GM19324 (cell line): ENCODE data around the gene MAB21L3.
"Not testable (repeated sequence)": the region's sequence is repeated elsewhere in the genome, so short reads cannot be mapped to it uniquely, and the experiment has no call there.

Experiments
- ATAC-seq: cut with Tn5 transposase; IDR thresholded peaks from one replicate; pipeline ENCODE4 v1.9.1; 2021; ENCODE audit warnings: mild to moderate bottlenecking, moderate library complexity; ENCODE audit not compliant: unreplicated experiment, low FRiP score

MAB21L3 gene

DNA sequence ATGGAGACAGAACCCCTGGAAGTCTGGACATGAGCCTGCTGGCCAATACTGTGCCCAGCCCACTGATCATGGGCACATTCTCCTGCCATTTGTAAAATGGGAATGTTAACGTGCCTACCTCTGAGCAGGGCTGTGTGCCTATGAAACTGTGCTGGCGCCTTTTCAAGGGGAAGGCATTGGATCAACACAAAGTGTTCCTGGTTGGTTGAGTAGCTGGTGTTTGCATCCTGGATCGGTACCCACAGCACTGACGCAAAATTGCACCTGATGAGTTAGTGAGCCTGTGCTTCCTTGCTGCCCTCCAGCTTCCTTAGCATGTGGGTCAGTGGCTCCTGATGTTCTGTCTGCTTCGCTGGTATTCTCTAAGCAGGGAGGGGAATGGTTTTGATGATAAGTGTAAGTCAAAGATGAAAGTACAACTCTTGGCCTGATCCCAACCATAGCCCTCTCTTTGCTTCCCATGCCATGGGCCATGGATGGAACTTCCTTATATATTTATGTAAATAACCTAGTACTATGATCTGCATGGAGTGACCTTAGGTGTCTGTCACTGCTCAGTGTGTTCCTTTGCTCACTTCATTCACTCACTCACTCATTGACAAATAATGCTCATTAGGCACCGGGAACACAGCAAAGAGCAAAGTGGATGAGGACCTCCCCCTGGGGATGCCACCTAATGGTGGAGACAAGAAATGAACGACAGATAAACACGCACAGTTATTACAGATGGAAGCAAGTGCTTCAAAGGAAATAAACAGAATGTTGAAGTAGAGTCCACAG is 22.7 kb downstream of the MAB21L3 start:
- ATAC-seq: no peak

DNA sequence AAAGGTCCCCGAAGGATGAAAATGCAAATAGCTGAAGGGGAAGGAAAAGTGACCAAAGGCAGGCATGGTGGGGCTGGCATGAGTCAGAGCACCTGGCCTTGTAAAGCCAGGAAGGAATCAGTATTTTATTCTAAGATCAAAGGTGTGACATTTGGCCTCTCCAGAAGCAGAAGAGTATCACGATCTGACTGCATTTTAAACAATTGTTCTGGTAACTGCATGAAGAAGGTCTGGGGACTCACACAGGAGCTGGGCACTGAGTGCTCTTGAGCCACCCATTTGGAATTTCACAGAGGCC is 23.2 kb downstream of the MAB21L3 start:
- no peak for ATAC-seq

DNA sequence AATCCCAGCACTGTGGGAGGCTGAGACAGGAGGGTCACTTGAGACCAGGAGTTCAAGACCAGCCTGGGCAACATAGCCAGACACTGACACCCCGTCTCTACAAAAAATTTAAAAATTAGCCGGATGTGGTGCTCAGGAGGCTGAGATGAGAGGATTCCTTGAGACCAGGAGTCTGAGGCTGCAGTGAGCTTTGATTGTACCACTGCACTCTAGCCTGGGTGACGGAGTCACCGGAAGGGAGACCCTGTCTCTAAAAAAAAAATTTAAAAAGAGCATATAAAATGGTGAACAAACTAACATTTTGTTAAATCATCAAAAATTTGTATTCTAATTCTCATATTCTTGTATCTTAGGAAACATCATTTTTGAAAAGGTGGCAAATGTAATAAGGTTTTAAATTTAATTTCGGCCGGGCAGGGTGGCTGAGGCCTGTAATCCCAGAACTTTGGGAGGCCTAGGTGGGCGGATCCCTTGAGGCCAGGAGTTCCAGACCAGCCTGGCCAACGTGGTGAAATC is 27.1 kb downstream of the MAB21L3 start:
- no peak for ATAC-seq

DNA sequence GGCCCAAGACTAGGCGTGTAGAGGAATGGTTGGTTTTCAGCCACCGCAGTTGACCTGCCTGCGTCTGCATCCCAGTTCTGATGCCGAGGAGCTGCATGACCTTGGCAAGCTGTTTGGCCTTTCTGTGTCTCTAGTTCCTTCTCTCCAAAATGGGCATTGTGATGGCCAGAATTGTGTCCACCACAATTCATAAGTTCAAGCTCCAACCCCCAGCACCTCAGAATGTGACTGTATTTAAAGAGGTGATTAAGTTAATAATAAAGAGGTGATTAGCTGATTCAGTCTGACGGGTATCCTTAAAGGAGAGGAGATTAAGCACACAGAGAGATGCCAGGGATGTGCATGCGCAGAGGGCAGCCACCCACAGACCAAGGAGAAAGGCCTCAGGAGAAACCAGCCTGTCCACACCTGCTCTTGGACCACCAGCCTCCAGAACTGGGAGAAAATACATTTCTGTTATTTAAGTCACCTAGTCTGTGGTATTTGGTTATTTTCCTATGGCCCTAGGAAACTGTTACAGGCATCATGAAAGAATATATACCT is 28.5 kb downstream of the MAB21L3 start:
- ATAC-seq: no peak

DNA sequence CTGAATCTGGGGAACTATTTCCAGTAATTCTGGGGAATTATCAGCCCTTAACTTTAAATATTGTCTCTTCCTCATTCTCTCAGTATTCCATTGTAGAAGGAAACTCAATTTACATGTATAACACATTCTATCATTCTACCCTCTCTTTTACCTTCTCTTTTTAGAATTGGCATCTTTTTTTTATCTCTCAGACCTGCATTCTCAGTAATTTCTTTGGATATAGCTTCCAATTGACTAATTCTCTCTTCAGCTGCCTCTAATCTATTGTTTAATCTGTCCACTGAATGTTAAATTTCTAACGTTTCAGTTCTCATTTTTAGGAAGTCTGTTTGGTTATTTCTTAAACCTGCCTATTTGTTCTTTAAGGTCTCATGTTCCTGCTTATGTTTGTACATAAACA is 33.0 kb downstream of the MAB21L3 start:
- no peak for ATAC-seq

DNA sequence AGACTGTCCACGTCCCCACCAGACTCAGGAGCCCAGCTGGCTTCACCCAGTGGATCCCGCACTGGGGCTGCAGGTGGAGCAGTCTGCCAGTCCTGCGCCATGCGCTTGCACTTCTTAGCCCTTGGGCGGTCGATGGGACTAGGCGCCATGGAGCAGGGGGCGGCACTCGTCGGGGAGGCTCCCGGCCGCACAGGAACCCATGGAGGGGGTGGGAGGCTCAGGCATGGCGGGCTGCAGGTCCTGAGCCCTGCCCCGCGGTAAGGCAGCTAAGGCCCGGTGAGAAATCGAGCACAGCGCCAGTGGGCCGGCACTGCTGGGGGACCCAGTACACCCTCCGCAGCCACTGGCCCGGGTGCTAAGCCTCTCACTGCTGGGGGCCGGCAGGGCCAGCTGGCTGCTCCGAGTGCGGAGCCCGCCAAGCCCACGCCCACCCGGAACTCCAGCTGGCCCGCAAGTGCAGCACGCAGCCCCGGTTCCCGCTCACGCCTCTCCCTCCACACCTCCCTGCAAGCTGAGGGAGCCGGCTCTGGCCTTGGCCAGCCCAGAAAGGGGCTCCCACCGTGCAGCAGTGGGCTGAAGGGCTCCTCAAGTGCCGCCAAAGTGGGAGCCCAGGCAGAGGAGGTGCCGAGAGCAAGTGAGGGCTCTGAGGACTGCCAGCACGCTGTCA is 35.4 kb downstream of the MAB21L3 start:
- not testable (repeated sequence) for ATAC-seq

DNA sequence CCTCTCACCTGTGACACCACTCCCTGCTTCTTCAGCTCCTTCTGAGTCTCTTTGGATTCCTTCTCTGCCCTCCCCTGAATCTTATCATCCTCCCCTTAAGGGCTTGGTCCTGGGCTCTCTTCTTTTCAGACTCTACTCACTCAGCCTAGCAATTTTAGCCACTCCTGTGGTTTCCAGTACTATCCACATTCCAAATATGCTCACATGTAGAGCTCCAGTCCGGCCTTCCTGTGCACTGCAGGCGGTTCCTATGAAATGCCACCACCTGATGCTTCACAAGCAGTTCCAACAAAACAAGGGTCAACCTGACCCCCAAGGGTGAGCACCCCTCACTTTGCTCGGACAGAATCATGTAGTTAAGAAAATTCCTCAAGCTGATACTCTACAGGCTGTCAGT is 35.9 kb downstream of the MAB21L3 start:
- ATAC-seq: no peak

DNA sequence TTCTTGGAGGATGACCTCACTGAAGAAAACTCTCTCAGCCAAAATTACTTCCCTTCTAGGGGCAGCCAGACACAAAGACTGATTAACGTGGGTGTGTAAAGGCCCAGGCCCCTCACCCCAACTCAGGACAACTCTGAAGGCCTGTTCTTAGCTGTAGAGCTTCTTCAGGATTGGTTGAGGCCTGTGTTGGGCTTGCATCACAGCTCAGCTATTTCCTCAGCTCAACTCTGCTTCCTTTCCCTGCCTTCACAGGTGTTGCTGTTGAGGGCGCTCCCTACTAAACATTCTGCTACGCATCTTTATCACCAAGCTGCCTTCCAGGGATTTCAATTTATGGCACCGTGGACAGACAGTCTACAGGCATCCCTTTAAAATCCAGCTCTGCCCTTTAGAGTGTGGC is 36.8 kb downstream of the MAB21L3 start:
- no peak for ATAC-seq

DNA sequence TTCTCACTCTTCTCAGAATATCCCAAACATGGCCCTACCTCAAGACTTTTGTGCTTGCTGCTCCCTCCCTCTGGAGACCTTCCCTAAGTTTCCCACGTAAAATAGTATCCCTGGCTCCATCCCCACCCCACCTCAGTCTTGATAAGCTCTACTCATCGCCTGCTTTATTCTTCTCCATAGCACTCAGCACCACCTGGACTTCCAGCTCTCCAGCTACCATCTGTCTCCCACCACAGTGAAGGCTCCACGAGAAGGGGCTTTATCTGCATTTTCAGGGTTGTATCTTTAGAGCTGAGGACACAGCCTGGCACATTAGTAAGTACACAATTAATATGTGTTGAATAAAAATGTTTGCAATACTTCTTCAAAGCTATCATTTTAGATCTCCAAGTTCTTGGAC is 37.8 kb downstream of the MAB21L3 start:
- ATAC-seq: no peak

DNA sequence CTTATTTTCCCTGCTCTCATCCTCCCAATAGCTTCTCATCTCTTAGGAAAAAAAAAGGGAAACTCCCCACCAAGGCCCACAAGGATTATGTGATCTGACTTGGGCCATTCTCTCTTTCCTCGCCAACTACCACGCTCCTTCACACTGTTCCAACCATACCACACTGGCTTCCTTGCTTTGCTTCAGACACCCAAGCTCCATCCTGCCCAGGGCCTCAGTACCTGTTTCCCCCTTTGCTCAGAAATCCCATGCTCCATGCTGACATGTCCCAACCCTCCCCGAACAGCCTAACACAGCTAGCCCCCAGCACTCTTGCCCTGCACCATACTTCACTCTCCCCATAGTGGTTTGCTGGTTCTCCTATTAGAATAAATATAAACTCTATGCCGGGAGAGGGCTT is 39.2 kb downstream of the MAB21L3 start:
- ATAC-seq: no peak

DNA sequence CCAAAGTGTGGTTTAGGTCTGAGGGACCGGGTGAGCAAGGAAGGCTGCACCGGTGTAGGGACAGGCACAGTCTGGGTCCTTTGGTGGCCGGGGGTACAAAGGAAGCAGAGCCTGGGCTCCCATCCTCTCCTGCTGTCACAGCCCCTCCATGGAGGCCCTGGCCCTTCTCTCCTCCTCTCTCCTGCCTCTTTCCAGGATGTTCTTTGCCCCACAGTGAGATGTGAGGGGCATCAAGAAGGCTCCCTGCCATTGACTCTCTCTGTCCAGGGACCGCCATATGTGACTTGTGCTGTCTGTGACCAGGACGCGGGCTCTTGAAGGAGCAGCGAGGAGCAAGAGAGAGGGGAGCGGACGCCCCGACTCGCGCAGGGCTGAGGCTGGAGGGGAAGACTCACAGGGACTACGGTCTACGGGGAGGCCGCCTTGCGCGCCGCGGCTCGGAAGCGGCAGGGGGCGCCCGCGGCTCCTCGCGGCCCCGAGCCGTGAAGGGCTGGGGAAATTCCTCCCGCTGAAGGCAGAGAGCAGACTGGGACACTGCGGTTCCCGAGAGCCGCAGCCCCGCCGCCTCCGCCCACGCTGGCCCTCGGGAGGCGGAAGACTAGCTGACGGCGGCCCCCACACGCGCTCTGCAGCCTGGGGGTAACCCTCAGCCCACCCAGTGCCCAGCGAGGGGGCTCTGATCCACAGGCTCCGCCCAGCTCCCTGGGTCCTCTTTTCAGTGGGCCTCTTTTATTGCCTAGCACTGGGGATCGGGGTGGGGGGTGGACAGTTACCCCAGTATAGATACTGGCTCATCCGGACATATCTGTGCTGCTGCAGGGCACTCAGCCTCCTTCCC is 40.8 kb downstream of the MAB21L3 start:
- ATAC-seq: peak; percentile 93

DNA sequence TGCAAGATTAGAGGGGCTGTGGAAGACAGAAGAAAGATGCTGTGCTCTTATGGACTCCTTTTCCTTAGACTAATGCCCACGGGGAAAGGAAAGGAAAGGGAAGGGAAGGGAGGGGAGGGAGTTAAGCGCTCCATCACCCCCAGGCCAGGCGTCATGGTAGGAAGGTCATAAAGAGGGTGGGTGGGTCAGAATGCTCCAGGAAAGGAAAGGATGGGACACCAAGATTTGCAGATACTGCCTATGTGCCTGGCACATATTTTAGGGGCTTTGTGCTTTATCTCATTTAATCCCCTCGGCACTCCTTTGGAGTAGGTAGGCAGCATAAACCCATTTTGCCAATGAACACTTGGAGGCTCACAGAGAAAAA is 41.4 kb downstream of the MAB21L3 start:
- no peak for ATAC-seq

DNA sequence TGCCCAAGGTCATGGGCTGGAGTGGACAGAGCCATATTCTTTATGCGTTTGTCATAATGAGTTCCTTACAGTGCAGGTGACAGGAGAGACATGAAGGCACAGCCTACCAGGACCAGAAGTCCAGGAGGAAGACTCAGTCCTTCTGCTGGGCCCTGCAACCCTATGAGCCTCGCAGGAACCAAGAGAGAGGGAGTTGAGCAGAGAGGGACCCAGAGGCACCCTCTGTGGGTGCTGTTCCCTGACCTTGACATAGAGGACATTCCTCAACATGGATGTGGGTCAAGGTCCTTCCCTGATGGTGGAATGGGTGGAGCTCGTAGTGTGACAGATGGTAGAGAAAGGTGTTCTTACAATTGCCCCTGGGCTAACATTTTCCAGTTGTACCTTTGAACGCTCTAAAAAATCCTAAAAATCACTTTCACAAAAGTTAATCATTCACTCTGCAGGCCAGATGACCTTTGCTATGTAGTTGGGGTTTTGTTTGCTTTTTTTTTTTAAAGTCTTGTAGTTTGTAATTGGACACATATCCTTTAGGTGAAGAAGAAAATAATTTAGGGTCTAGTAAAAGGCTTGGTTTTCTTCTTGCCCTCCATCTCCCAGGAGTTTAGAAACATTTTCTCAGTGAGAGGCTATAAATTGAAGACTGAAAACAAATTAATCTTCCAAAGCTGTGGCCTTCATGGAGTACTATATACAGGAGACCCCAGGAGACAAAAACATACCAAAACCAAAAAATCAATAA is 41.9 kb downstream of the MAB21L3 start:
- ATAC-seq: no peak

DNA sequence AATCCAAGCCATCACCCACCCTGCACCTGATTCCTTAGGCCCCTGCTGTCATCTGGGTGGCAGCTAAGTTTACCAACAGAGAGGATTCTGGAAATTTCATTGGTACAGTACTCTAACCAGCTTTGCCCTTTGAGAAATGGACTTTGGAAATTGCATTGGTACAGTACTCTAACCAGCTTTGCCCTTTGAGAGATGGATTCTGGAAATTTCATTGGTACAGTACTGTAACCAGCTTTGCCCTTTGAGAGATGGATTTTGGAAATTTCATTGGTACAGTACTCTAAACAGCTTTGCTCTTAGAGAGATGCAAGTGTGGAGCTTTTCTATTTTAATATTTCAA is 42.5 kb downstream of the MAB21L3 start:
- no peak for ATAC-seq

DNA sequence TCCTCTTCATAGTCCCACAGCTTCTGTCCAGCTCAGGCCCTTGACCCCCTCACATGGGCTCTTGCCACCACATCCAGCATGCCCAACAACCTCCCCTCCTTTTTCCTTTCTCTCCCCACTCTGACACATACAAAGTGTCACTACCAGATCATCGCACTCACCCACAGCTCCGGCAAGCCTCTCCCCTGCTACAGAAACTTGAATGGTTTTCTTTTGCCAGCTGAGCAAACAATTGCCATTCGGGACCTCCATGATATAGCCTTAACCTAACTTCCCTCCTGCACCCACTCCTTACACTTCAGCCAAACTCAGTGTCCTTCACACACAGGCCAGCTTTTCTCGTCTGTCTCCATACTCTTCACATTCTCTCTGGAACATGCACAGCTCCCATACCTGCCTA is 43.3 kb downstream of the MAB21L3 start:
- no peak for ATAC-seq

DNA sequence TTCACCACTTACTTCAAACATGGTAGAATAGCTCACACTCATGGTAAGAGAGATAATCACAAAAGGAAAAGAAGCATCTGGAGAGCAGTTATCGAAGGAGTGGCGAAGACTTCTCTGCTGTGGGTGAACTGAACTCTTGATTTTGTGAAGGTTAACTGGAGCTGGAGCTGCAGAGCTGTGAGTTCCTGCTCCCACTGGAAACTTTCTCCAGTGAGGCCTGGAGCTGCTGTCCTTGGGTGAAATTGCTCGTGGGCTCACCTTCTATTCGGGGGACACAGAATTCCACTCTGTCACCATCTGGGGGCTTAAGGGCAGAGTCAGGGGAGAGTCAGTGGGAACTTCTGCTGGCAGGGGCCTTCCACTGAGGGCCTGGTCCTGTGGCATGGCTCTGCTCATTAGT is 45.9 kb downstream of the MAB21L3 start:
- no peak for ATAC-seq

DNA sequence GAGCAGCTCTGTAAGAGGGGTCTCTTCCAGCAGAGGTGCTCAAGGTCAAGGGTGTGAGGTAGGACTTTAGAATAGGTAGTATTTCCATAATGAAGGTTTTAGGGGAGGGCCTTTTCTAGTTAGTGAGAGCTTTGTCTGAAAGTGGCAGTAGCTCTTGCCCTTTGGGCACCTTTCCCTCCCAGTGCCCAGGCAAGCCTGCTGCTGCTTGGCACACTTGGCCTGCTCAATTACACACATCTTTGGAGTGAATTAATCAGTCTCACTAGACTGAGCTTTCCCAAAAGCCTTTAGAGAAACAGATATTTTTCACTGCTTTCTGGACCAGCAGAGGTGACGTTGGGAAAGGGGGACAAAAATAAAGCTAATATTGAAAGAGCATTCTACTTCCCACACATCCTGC is 48.0 kb downstream of the MAB21L3 start:
- no peak for ATAC-seq

DNA sequence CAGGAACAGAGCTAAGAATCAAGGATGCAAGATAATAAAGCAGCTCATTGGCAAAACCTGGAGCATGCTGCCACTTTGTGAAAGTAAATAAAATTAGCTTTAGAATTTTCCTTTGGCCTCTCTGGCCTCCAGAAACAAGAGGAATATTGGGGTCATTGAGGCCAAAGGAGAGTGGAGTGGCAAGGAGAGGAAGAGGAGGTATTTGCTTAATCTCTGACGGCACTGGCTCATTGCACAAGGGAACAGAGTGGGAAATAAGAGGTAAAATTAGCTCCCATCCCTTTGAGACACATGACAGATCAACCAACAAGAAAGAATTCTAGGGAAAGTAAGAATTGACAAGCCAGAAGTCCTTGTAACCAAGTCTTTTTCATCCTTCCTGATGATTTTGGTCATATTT is 48.4 kb downstream of the MAB21L3 start:
- no peak for ATAC-seq

DNA sequence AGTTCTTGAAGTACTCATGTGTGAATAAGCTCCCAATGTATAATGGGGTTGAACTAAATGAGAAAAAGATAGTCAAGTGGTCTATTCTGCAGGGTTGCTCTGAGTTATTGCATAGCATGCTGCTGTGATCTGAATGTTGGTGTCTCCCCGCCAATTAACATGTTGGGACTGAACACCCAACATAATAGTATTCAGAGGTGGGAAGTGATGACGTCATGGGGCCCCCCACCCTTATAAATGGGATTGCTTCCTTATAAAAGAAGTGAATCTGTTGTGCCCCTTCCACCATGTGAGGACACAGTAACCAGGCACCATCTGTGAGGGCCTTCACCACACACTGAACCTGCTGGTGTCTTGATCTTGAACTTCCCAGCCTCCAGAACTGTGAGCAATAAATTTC is 50.2 kb downstream of the MAB21L3 start:
- ATAC-seq: no peak

DNA sequence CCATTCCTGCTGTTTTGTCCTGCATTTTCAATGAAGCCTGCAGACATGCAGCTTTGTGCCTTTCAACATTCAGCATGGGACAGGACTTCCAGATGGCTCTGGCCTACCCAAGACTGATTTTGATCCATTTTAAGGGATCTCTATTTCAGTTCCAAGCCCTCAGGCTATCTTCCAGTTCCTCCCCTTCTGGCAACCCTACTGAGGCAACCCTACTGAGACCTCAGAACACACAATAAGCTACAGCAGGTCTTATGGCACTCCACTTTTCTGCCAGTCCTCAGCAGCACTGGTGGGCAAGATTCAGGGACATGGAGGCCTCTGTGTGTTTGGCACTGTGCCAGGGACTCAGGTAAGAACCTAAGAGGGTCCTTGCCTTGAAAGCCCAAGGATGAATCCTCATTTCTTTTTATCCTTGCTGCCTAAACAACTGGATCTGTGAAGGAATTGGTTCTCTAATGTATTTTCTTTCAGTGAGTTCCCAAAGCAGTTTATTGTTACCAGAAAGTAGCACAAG is 50.7 kb downstream of the MAB21L3 start:
- ATAC-seq: no peak
